ENCODE measurements around the gene TTC39C.

Gene TTC39C

GRCh38 chr18:24063121-24063731 lies 48.7 kb downstream of the TTC39C start:
- Histone ChIP-seq H3K9ac (ENCODE audit: low read depth, low read length) (no peak overlapping the region), H3K27me3 (ENCODE audit: insufficient read depth, low read length, poor library complexity) (no peaks in the 10 kb centered on the region), H3K27ac (ENCODE audit: low read length) (no peak overlapping the region), H4K20me1 (ENCODE audit: insufficient read depth, low read length) (peaks cover 39% of the 10 kb centered on the region), H3K9me3 (ENCODE audit: insufficient read depth, low read length, severe bottlenecking) (no peaks in the 10 kb centered on the region), H3K4me3 (ENCODE audit: low read depth in 1 of 2, low read length in 2 of 2) (no peak overlapping the region), H3K79me2 (ENCODE audit: insufficient read depth, low read length) (peaks cover 40% of the 10 kb centered on the region), H2AFZ (ENCODE audit: low read depth, low read length) (no peak overlapping the region), H3K36me3 (ENCODE audit: insufficient read depth, low read length) (peaks cover 20% of the 10 kb centered on the region), H3K4me2 (ENCODE audit: insufficient read depth, low read length) (no peak overlapping the region), H3K4me1 (ENCODE audit: insufficient read depth, low read length) (no peaks in the 10 kb centered on the region)
- no peak for TF ChIP-seq CTCF (IDR thresholded peaks at IDR 0.05; ENCODE audit: borderline replicate concordance, extremely low read depth, low read length, poor library complexity, severe bottlenecking)
- no peak for TF ChIP-seq EZH2 (IDR thresholded peaks at IDR 0.05; ENCODE audit: borderline replicate concordance, low read depth, low read length, severe bottlenecking)
- ATAC-seq (ENCODE audit: insufficient read depth, low read depth): no peak
- DNase-seq: no peak

- no peak overlapping the region for H3K4me3 ChIP-seq (ENCODE audit: low read depth in 1 of 2, low read length in 2 of 2)
- DNase-seq (no peak), ATAC-seq (ENCODE audit: insufficient read depth, low read depth) (no peak)
- no peak overlapping the region for H3K4me2 ChIP-seq (ENCODE audit: insufficient read depth, low read length)
- no peaks in the 10 kb centered on the region for H3K9me3 ChIP-seq (ENCODE audit: insufficient read depth, low read length, severe bottlenecking)
- peaks cover 33% of the 10 kb centered on the region for H4K20me1 ChIP-seq (ENCODE audit: insufficient read depth, low read length)
- H3K27me3 ChIP-seq (ENCODE audit: insufficient read depth, low read length, poor library complexity): no peaks in the 10 kb centered on the region
- H2AFZ ChIP-seq (ENCODE audit: low read depth, low read length): no peak overlapping the region
- no peaks in the 10 kb centered on the region for H3K4me1 ChIP-seq (ENCODE audit: insufficient read depth, low read length)
- no peak overlapping the region for H3K9ac ChIP-seq (ENCODE audit: low read depth, low read length)
- no peak overlapping the region for H3K27ac ChIP-seq (ENCODE audit: low read length)
- TF ChIP-seq CTCF (IDR thresholded peaks at IDR 0.05; ENCODE audit: borderline replicate concordance, extremely low read depth, low read length, poor library complexity, severe bottlenecking) (no peak), EZH2 (IDR thresholded peaks at IDR 0.05; ENCODE audit: borderline replicate concordance, low read depth, low read length, severe bottlenecking) (no peak)
- H3K36me3 ChIP-seq (ENCODE audit: insufficient read depth, low read length): peaks cover 20% of the 10 kb centered on the region
- peaks cover 34% of the 10 kb centered on the region for H3K79me2 ChIP-seq (ENCODE audit: insufficient read depth, low read length)
Observed at GRCh38 chr18:24064391-24065100, 50.0 kb downstream of the TTC39C start.

- no peak overlapping the region for H3K27ac ChIP-seq (ENCODE audit: low read length)
- H3K9me3 ChIP-seq (ENCODE audit: insufficient read depth, low read length, severe bottlenecking): no peaks in the 10 kb centered on the region
- ATAC-seq (ENCODE audit: insufficient read depth, low read depth) (no peak), DNase-seq (no peak)
- no peak overlapping the region for H2AFZ ChIP-seq (ENCODE audit: low read depth, low read length)
- peaks cover 29% of the 10 kb centered on the region for H4K20me1 ChIP-seq (ENCODE audit: insufficient read depth, low read length)
- no peaks in the 10 kb centered on the region for H3K4me1 ChIP-seq (ENCODE audit: insufficient read depth, low read length)
- H3K9ac ChIP-seq (ENCODE audit: low read depth, low read length): no peak overlapping the region
- peaks cover 26% of the 10 kb centered on the region for H3K36me3 ChIP-seq (ENCODE audit: insufficient read depth, low read length)
- H3K79me2 ChIP-seq (ENCODE audit: insufficient read depth, low read length): peaks cover 27% of the 10 kb centered on the region
- no peak for TF ChIP-seq CTCF (IDR thresholded peaks at IDR 0.05; ENCODE audit: borderline replicate concordance, extremely low read depth, low read length, poor library complexity, severe bottlenecking)
- no peak for TF ChIP-seq EZH2 (IDR thresholded peaks at IDR 0.05; ENCODE audit: borderline replicate concordance, low read depth, low read length, severe bottlenecking)
- no peak overlapping the region for H3K4me2 ChIP-seq (ENCODE audit: insufficient read depth, low read length)
- H3K4me3 ChIP-seq (ENCODE audit: low read depth in 1 of 2, low read length in 2 of 2): no peak overlapping the region
- no peaks in the 10 kb centered on the region for H3K27me3 ChIP-seq (ENCODE audit: insufficient read depth, low read length, poor library complexity)
Observed at GRCh38 chr18:24065906-24066305, 51.4 kb downstream of the TTC39C start.

All from DND-41 (cell line).